Middle frontal gyrus (tissue), 1 donor: Measurements from ENCODE around the gene RAB29.
"Not testable (repeated sequence)": the region's sequence is repeated elsewhere in the genome, so short reads cannot be mapped to it uniquely, and the experiment has no call there.

ENCODE experiments used
- DNase-seq: peaks from one replicate; pipeline ENCODE4 v3.0.0-alpha.2; 2015; ENCODE audit warnings: low spot score; ENCODE audit errors: extremely low spot score

RAB29 gene

GRCh38 chr1:205726619-205727125, 48.6 kb downstream of the RAB29 start:
- no peak for DNase-seq

GRCh38 chr1:205725514-205725913, 49.8 kb downstream of the RAB29 start:
- DNase-seq: no peak

GRCh38 chr1:205720740-205721139, 54.5 kb downstream of the RAB29 start:
- not testable (repeated sequence) for DNase-seq

- no peak for DNase-seq
These were observed 55.5 kb downstream of the RAB29 start for GRCh38 chr1:205719762-205720161.

- DNase-seq: no peak
These were observed 56.3 kb downstream of the RAB29 start for GRCh38 chr1:205719015-205719414.
